ENCODE results near the gene ANAPC2. TPM values are rescaled to one million over a fixed set of nuclear protein-coding genes. Genes with fewer than 3 reads are reported as not detected.

The ANAPC2 gene
- total and polyA plus RNA-seq, 10 donors, result 27.8 to 93.0 (median 55.3) TPM

Small RNA genes within 50 kb of the gene (microRNA-seq; reads per million reads assigned to microRNA genes)
- 0 reads per million in 3 donors for gene MIR3621

Small RNA genes within 50 kb of the gene (small RNA-seq; reads per million reads assigned to genes)
- gene MIR3621, result 0 reads per million in 4 donors

Other genes starting within 250 kb of the ANAPC2 start
Only the 30 nearest of the 33 such genes appear.
- 100 to 1,000 TPM; 134 to 457 (median 378) TPM for gene PTGDS, start 211.1 kb downstream of the ANAPC2 start, total RNA-seq
- 1,000 to 10,000 TPM in 1 of 3 donors, 100 to 1,000 TPM in 2; 462 to 1,396 (median 703) TPM for gene PTGDS, start 211.1 kb downstream of the ANAPC2 start, polyA plus RNA-seq
- 1 to 10 TPM; 1.8 to 8.3 (median 3.3) TPM for gene LCNL1, start 205.6 kb downstream of the ANAPC2 start, total RNA-seq
- 1 to 10 TPM; 1.3 to 4.7 (median 2.3) TPM for gene LCNL1, start 205.6 kb downstream of the ANAPC2 start, polyA plus RNA-seq
- 10 to 100 TPM; 51.3 to 72.9 (median 63.9) TPM for gene PAXX, start 196.1 kb downstream of the ANAPC2 start, total RNA-seq
- gene PAXX, start 196.1 kb downstream of the ANAPC2 start, polyA plus RNA-seq, result 100 to 1,000 TPM; 168 to 264 (median 261) TPM
- gene CLIC3, start 192.0 kb downstream of the ANAPC2 start, total RNA-seq, result 10 to 100 TPM in 1 of 7 donors, 1 to 10 TPM in 6; 3.5 to 10.7 (median 5.5) TPM
- gene CLIC3, start 192.0 kb downstream of the ANAPC2 start, polyA plus RNA-seq, result 1 to 10 TPM; 2.9 to 7.2 (median 5.3) TPM
- 10 to 100 TPM; 36.3 to 97.5 (median 59.0) TPM for gene ABCA2, start 160.3 kb downstream of the ANAPC2 start, total RNA-seq
- 10 to 100 TPM; 11.9 to 38.6 (median 19.6) TPM for gene ABCA2, start 160.3 kb downstream of the ANAPC2 start, polyA plus RNA-seq
- gene FUT7, start 156.5 kb downstream of the ANAPC2 start, total RNA-seq, result 10 to 100 TPM in 2 of 7 donors, 1 to 10 TPM in 5; 5.5 to 14.9 (median 6.7) TPM
- 1 to 10 TPM; 4.0 to 6.9 (median 4.8) TPM for gene FUT7, start 156.5 kb downstream of the ANAPC2 start, polyA plus RNA-seq
- gene NPDC1, start 142.4 kb downstream of the ANAPC2 start, total RNA-seq, result 100 to 1,000 TPM in 5 of 7 donors, 10 to 100 TPM in 2; 86.3 to 197 (median 111) TPM
- 100 to 1,000 TPM; 104 to 358 (median 256) TPM for gene NPDC1, start 142.4 kb downstream of the ANAPC2 start, polyA plus RNA-seq
- under 1 TPM in 2 of 7 donors, not detected in 5; 0.32 to 0.40 TPM for gene ENTPD2, start 134.5 kb downstream of the ANAPC2 start, total RNA-seq
- under 1 TPM in 2 of 3 donors, not detected in 1; 0.11 to 0.58 TPM for gene ENTPD2, start 134.5 kb downstream of the ANAPC2 start, polyA plus RNA-seq
- 1 to 10 TPM; 2.1 to 6.5 (median 3.0) TPM for gene SAPCD2, start 118.0 kb downstream of the ANAPC2 start, total RNA-seq
- 1 to 10 TPM in 2 of 3 donors, under 1 TPM in 1; 0.76 to 2.5 (median 2.4) TPM for gene SAPCD2, start 118.0 kb downstream of the ANAPC2 start, polyA plus RNA-seq
- gene UAP1L1, start 111.0 kb downstream of the ANAPC2 start, total RNA-seq, result 10 to 100 TPM; 19.5 to 35.9 (median 28.6) TPM
- 10 to 100 TPM; 12.5 to 29.7 (median 24.6) TPM for gene UAP1L1, start 111.0 kb downstream of the ANAPC2 start, polyA plus RNA-seq
- 10 to 100 TPM; 43.2 to 67.9 (median 51.7) TPM for gene MAN1B1, start 101.6 kb downstream of the ANAPC2 start, total RNA-seq
- 100 to 1,000 TPM in 1 of 3 donors, 10 to 100 TPM in 2; 49.6 to 112 (median 90.0) TPM for gene MAN1B1, start 101.6 kb downstream of the ANAPC2 start, polyA plus RNA-seq
- 100 to 1,000 TPM; 105 to 250 (median 166) TPM for gene DPP7, start 73.8 kb downstream of the ANAPC2 start, total RNA-seq
- 100 to 1,000 TPM; 342 to 536 (median 501) TPM for gene DPP7, start 73.8 kb downstream of the ANAPC2 start, polyA plus RNA-seq
- gene GRIN1, start 49.4 kb downstream of the ANAPC2 start, total RNA-seq, result under 1 TPM in 1 of 7 donors, not detected in 6; 0.70 TPM
- under 1 TPM; 0.03 to 0.07 (median 0.03) TPM for gene GRIN1, start 49.4 kb downstream of the ANAPC2 start, polyA plus RNA-seq
- gene LRRC26, start 18.5 kb downstream of the ANAPC2 start, total RNA-seq, result under 1 TPM in 2 of 7 donors, not detected in 5; 0.28 to 0.60 TPM
- gene LRRC26, start 18.5 kb downstream of the ANAPC2 start, polyA plus RNA-seq, result under 1 TPM in 1 of 3 donors, not detected in 2; 0.06 TPM
- not detected for gene TMEM210, start 16.5 kb downstream of the ANAPC2 start, total RNA-seq
- gene TMEM210, start 16.5 kb downstream of the ANAPC2 start, polyA plus RNA-seq, result not detected
- 10 to 100 TPM; 38.2 to 54.3 (median 43.0) TPM for gene SSNA1, start 116 bp upstream of the ANAPC2 start, total RNA-seq
- 100 to 1,000 TPM in 1 of 3 donors, 10 to 100 TPM in 2; 82.0 to 109 (median 99.6) TPM for gene SSNA1, start 116 bp upstream of the ANAPC2 start, polyA plus RNA-seq
- 1 to 10 TPM; 6.3 to 9.6 (median 7.2) TPM for gene TPRN, start 12.2 kb upstream of the ANAPC2 start, total RNA-seq
- 10 to 100 TPM in 1 of 3 donors, 1 to 10 TPM in 2; 4.5 to 10.7 (median 4.7) TPM for gene TPRN, start 12.2 kb upstream of the ANAPC2 start, polyA plus RNA-seq
- gene TMEM203, start 17.1 kb upstream of the ANAPC2 start, total RNA-seq, result 10 to 100 TPM; 28.4 to 37.9 (median 34.6) TPM
- 10 to 100 TPM; 37.4 to 50.1 (median 44.9) TPM for gene TMEM203, start 17.1 kb upstream of the ANAPC2 start, polyA plus RNA-seq
- gene NDOR1, start 17.1 kb upstream of the ANAPC2 start, total RNA-seq, result 10 to 100 TPM; 14.2 to 28.7 (median 21.6) TPM
- 10 to 100 TPM in 1 of 3 donors, 1 to 10 TPM in 2; 6.3 to 21.7 (median 9.0) TPM for gene NDOR1, start 17.1 kb upstream of the ANAPC2 start, polyA plus RNA-seq
- 1 to 10 TPM; 1.2 to 6.2 (median 2.4) TPM for gene RNF208, start 33.7 kb upstream of the ANAPC2 start, total RNA-seq
- gene RNF208, start 33.7 kb upstream of the ANAPC2 start, polyA plus RNA-seq, result 1 to 10 TPM; 2.3 to 5.4 (median 2.9) TPM
- under 1 TPM in 2 of 7 donors, not detected in 5; 0.36 to 0.94 TPM for gene CYSRT1, start 36.6 kb upstream of the ANAPC2 start, total RNA-seq
- under 1 TPM; 0.55 to 0.70 (median 0.64) TPM for gene CYSRT1, start 36.6 kb upstream of the ANAPC2 start, polyA plus RNA-seq
- gene RNF224, start 38.9 kb upstream of the ANAPC2 start, total RNA-seq, result not detected
- not detected for gene RNF224, start 38.9 kb upstream of the ANAPC2 start, polyA plus RNA-seq
- gene SLC34A3, start 42.3 kb upstream of the ANAPC2 start, total RNA-seq, result not detected
- not detected for gene SLC34A3, start 42.3 kb upstream of the ANAPC2 start, polyA plus RNA-seq
- gene TUBB4B, start 52.7 kb upstream of the ANAPC2 start, total RNA-seq, result 100 to 1,000 TPM in 4 of 7 donors, 10 to 100 TPM in 3; 55.1 to 137 (median 102) TPM
- 100 to 1,000 TPM in 2 of 3 donors, 10 to 100 TPM in 1; 59.6 to 112 (median 107) TPM for gene TUBB4B, start 52.7 kb upstream of the ANAPC2 start, polyA plus RNA-seq
- not detected for gene STPG3, start 62.7 kb upstream of the ANAPC2 start, total RNA-seq
- not detected for gene STPG3, start 62.7 kb upstream of the ANAPC2 start, polyA plus RNA-seq
- gene NELFB, start 66.8 kb upstream of the ANAPC2 start, total RNA-seq, result 10 to 100 TPM; 27.7 to 46.8 (median 39.9) TPM
- gene NELFB, start 66.8 kb upstream of the ANAPC2 start, polyA plus RNA-seq, result 10 to 100 TPM; 26.6 to 49.7 (median 28.0) TPM
- 10 to 100 TPM; 23.1 to 39.9 (median 29.4) TPM for gene TOR4A, start 89.2 kb upstream of the ANAPC2 start, total RNA-seq
- gene TOR4A, start 89.2 kb upstream of the ANAPC2 start, polyA plus RNA-seq, result 10 to 100 TPM in 1 of 3 donors, 1 to 10 TPM in 2; 3.2 to 10.8 (median 5.1) TPM
- gene NRARP, start 113.7 kb upstream of the ANAPC2 start, total RNA-seq, result 10 to 100 TPM in 3 of 7 donors, 1 to 10 TPM in 4; 5.6 to 24.4 (median 9.4) TPM
- gene NRARP, start 113.7 kb upstream of the ANAPC2 start, polyA plus RNA-seq, result 1 to 10 TPM in 1 of 3 donors, under 1 TPM in 2; 0.37 to 1.3 (median 0.94) TPM
- 10 to 100 TPM; 14.5 to 52.8 (median 29.8) TPM for gene EXD3, start 234.6 kb upstream of the ANAPC2 start, total RNA-seq
- 10 to 100 TPM; 15.6 to 62.3 (median 43.4) TPM for gene EXD3, start 234.6 kb upstream of the ANAPC2 start, polyA plus RNA-seq
- 10 to 100 TPM in 2 of 7 donors, 1 to 10 TPM in 5; 1.9 to 15.0 (median 5.3) TPM for gene NOXA1, start 234.8 kb upstream of the ANAPC2 start, total RNA-seq
- 10 to 100 TPM in 1 of 3 donors, 1 to 10 TPM in 2; 3.2 to 10.7 (median 7.8) TPM for gene NOXA1, start 234.8 kb upstream of the ANAPC2 start, polyA plus RNA-seq

Data from spleen (tissue), 11 donors.